ENCODE measurements around the gene GALNT9.

DNA sequence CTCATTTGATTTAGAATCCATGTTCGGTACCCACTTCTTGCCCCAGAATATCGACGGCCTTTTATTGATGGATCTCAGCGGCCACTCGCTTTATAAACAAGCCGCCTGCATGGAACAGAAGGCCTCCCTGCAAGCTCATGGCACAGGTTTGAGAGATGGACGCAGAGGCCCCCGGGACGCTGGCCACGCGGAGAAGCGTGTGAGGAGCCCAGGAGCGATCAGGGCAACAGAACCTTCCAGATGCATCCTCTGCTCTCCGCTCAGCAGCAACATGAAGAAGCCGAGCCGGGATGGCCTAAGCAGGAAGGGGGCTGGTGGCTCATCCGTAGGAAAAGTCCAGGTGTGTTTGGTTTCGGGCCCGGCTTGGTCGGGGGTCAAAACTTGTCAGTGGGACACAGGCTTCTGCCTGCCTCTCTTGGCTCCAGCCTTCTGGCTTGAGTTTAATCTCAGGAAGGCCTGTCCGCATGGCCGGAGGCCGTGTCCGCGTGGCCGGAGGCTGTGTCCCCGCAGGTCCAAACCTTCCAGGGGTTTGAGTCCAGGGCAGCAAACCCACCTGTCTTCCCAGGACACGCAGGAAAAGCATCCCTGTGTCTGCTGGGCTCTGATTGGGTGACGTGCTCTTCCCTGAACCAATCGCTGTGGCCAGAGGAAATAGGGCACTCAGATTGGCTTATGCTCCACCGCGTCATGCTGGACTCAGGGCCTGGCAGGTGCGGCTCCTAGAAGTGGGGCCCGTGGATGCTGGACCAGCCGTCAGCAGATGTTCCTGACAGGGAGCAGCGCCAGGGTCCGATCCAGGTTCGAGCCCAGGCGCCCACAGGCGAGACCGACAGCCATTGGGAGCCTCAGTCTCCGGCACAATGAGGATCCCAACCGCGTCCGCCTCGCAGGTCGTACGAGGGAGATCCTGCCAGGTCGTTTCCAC lies 65.0 kb downstream of the GALNT9 start:
- TF ChIP-seq, protein P1, sequence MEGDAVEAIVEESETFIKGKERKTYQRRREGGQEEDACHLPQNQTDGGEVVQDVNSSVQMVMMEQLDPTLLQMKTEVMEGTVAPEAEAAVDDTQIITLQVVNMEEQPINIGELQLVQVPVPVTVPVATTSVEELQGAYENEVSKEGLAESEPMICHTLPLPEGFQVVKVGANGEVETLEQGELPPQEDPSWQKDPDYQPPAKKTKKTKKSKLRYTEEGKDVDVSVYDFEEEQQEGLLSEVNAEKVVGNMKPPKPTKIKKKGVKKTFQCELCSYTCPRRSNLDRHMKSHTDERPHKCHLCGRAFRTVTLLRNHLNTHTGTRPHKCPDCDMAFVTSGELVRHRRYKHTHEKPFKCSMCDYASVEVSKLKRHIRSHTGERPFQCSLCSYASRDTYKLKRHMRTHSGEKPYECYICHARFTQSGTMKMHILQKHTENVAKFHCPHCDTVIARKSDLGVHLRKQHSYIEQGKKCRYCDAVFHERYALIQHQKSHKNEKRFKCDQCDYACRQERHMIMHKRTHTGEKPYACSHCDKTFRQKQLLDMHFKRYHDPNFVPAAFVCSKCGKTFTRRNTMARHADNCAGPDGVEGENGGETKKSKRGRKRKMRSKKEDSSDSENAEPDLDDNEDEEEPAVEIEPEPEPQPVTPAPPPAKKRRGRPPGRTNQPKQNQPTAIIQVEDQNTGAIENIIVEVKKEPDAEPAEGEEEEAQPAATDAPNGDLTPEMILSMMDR (conservative IDR thresholded peaks at IDR 0.05 in 1 of 2, IDR thresholded peaks at IDR 0.05 in 1 of 2; ENCODE audit: extremely low read depth in 1 of 2, insufficient read depth in 1 of 2, low read depth in 1 of 2, low read length in 2 of 2): no peak
- TF ChIP-seq EZH2 (IDR thresholded peaks at IDR 0.05; ENCODE audit: borderline replicate concordance, low read length): no peak

Data from mammary epithelial cell (primary cell).